Tibial nerve (tissue), 4 donors: ENCODE data around the gene ATP6V1C2. TPM values are rescaled to one million over a fixed set of nuclear protein-coding genes. Genes with fewer than 3 reads are reported as not detected.

Source experiments
- DNase-seq, 2 donors: peaks; one replicate each; pipeline ENCODE4 v3.0.0-alpha.2; 2019; ENCODE audit warnings: low spot score in 2 of 2
- H3K27ac ChIP-seq, 4 donors: fragments of 200-600 bp; sonication (generic) in 3 of 4; one replicate each; pipeline ENCODE4 v1.5.1; 2017 to 2019; ENCODE audit warnings: mild to moderate bottlenecking in 1 of 4
- H3K27me3 ChIP-seq, 2 donors: fragments of 200-600 bp; sonication (generic) in 1 of 2; one replicate each; pipeline versions ENCODE4 v1.5.1 to v1.6.0; 2017 to 2019
- H3K36me3 ChIP-seq, 3 donors: fragments of 200-600 bp; sonication (generic); one replicate each; pipeline ENCODE4 v1.5.1; 2018 to 2019
- H3K4me1 ChIP-seq, 4 donors: fragments of 200-600 bp; sonication (generic) in 3 of 4; one replicate each; pipeline ENCODE4 v1.5.1; 2017 to 2019
- H3K4me3 ChIP-seq, 4 donors: fragments of 200-600 bp; sonication (generic) in 3 of 4; one replicate each; pipeline ENCODE4 v1.5.1; 2017 to 2019; ENCODE audit warnings: mild to moderate bottlenecking in 1 of 4, moderate library complexity in 1 of 4
- H3K9me3 ChIP-seq, 4 donors: fragments of 200-600 bp; sonication (generic) in 3 of 4; one replicate each; pipeline ENCODE4 v1.5.1; 2017 to 2019
- CTCF ChIP-seq, 5 experiments: fragments of 200-600 bp in 3 of 5; fragments of 450-650 bp in 2 of 5; sonication (generic) in 3 of 5; IDR thresholded peaks; one replicate each; pipeline ENCODE4 v1.5.1; 2016 to 2019; ENCODE audit warnings: antibody characterized with exemption in 5 of 5, mild to moderate bottlenecking in 3 of 5, moderate library complexity in 2 of 5
- EP300 ChIP-seq, 2 donors: sonication (generic); formaldehyde crosslinking; IDR thresholded peaks; one replicate each; pipeline ENCODE4 v1.6.1; 2017; ENCODE audit warnings: antibody characterized with exemption in 2 of 2, mild to moderate bottlenecking in 1 of 2
- POLR2A ChIP-seq, 2 donors: fragments of 450-650 bp; IDR thresholded peaks; one replicate each; pipeline ENCODE4 v1.6.1; 2017; ENCODE audit warnings: antibody characterized with exemption in 2 of 2, mild to moderate bottlenecking in 2 of 2, moderate library complexity in 2 of 2
- WGBS, 2 donors: methylation state at CpG; one replicate each; pipeline ENCODE4 v1.1.5; 2018; 5-methylcytosine and 5-hydroxymethylcytosine counted together
- total RNA-seq, 4 donors: library from RNA; depleted of rRNA; stranded (reverse); fragments of >200 nt; gene quantifications; one replicate each; pipeline ENCODE4 v1.1.0, GENCODE V29; 2016

The ATP6V1C2 gene
- total RNA-seq, 4 donors from 2014 or later, result 0.21 to 0.66 (median 0.30) TPM; not detected in 1

GRCh38 chr2:10755621-10756020, 34.2 kb downstream of the ATP6V1C2 start:
- WGBS, 2 donors, result 57 to 58% methylated on average over 7 of the region's 7 CpGs
- TF ChIP-seq CTCF (IDR thresholded peaks at IDR 0.05), result no peak
- no peak for TF ChIP-seq EP300 (IDR thresholded peaks at IDR 0.05)
- TF ChIP-seq POLR2A (IDR thresholded peaks at IDR 0.05), result no peak
- Histone ChIP-seq H3K4me3 (no peak overlapping the region), H3K27ac (no peak overlapping the region), H3K27me3 (no peaks in the 10 kb centered on the region), H3K4me1 (no peaks in the 10 kb centered on the region), H3K9me3 (no peaks in the 10 kb centered on the region), H3K36me3 (no peaks in the 10 kb centered on the region)
- no peak for DNase-seq

- Histone ChIP-seq H3K27ac (no peak overlapping the region), H3K4me3 (no peak overlapping the region), H3K9me3 (no peaks in the 10 kb centered on the region), H3K27me3 (no peaks in the 10 kb centered on the region), H3K4me1 (peaks cover 0 to 3% (median 0%) of the 10 kb centered on the region in 4 donors), H3K36me3 (no peaks in the 10 kb centered on the region)
- DNase-seq, result no peak
- TF ChIP-seq POLR2A (IDR thresholded peaks at IDR 0.05) (no peak), EP300 (IDR thresholded peaks at IDR 0.05) (no peak), CTCF (IDR thresholded peaks at IDR 0.05) (no peak)
- WGBS, 2 donors, result 84 to 90% methylated on average over 6 of the region's 6 CpGs
Observed at GRCh38 chr2:10757814-10758286, 36.4 kb downstream of the ATP6V1C2 start.

GRCh38 chr2:10759151-10759714, 37.8 kb downstream of the ATP6V1C2 start:
- H3K4me1 ChIP-seq, result peaks cover 0 to 6% (median 0%) of the 10 kb centered on the region in 4 donors
- no peak overlapping the region for H3K27ac ChIP-seq
- DNase-seq, result no peak
- H3K4me3 ChIP-seq, result no peak overlapping the region
- no peak for TF ChIP-seq EP300 (IDR thresholded peaks at IDR 0.05)
- TF ChIP-seq CTCF (IDR thresholded peaks at IDR 0.05), result no peak
- no peak for TF ChIP-seq POLR2A (IDR thresholded peaks at IDR 0.05)
- WGBS, 2 donors, result 61 to 72% methylated on average over 11 of the region's 11 CpGs
- no peaks in the 10 kb centered on the region for H3K27me3 ChIP-seq
- no peaks in the 10 kb centered on the region for H3K36me3 ChIP-seq
- H3K9me3 ChIP-seq, result no peaks in the 10 kb centered on the region

GRCh38 chr2:10760794-10761504, 39.5 kb downstream of the ATP6V1C2 start:
- peaks cover 0 to 6% (median 0%) of the 10 kb centered on the region in 4 donors for H3K4me1 ChIP-seq
- no peaks in the 10 kb centered on the region for H3K27me3 ChIP-seq
- H3K36me3 ChIP-seq, result no peaks in the 10 kb centered on the region
- no peak overlapping the region for H3K4me3 ChIP-seq
- TF ChIP-seq POLR2A (IDR thresholded peaks at IDR 0.05) (no peak), CTCF (IDR thresholded peaks at IDR 0.05) (no peak), EP300 (IDR thresholded peaks at IDR 0.05) (no peak)
- 86 to 88% methylated on average over 10 to 13 of the region's 13 CpGs for WGBS, 2 donors
- H3K9me3 ChIP-seq, result no peaks in the 10 kb centered on the region
- no peak for DNase-seq
- H3K27ac ChIP-seq, result no peak overlapping the region

GRCh38 chr2:10761591-10761990, 40.2 kb downstream of the ATP6V1C2 start:
- 87 to 89% methylated on average over 9 of the region's 9 CpGs for WGBS, 2 donors
- no peak overlapping the region for H3K27ac ChIP-seq
- peaks cover 0 to 6% (median 0%) of the 10 kb centered on the region in 4 donors for H3K4me1 ChIP-seq
- no peaks in the 10 kb centered on the region for H3K27me3 ChIP-seq
- H3K4me3 ChIP-seq, result no peak overlapping the region
- no peaks in the 10 kb centered on the region for H3K9me3 ChIP-seq
- no peak for TF ChIP-seq EP300 (IDR thresholded peaks at IDR 0.05)
- TF ChIP-seq POLR2A (IDR thresholded peaks at IDR 0.05), result no peak
- TF ChIP-seq CTCF (IDR thresholded peaks at IDR 0.05), result no peak
- no peak for DNase-seq
- H3K36me3 ChIP-seq, result no peaks in the 10 kb centered on the region
